NCI-H524 treated with DMSO at 0.1 percent for 48 hours (cell line): ENCODE data around the gene STK32A.

Experiments used
- DNase-seq: peaks from one replicate; lab custom pipeline; 2025; lab: John Stamatoyannopoulos, UW

The STK32A gene

GRCh38 chr5:147418613-147419012 is 183.8 kb downstream of the STK32A start:
- no peak for DNase-seq

- no peak for DNase-seq
Measured at GRCh38 chr5:147426640-147427327, 192.0 kb downstream of the STK32A start.

- no peak for DNase-seq
Measured at GRCh38 chr5:147427521-147428401, 192.9 kb downstream of the STK32A start.

- DNase-seq = peak; percentile 51
Measured at GRCh38 chr5:147430628-147431027, 195.8 kb downstream of the STK32A start.

- no peak for DNase-seq
Measured at GRCh38 chr5:147431586-147431985, 196.8 kb downstream of the STK32A start.

- DNase-seq = no peak
Measured at GRCh38 chr5:147432323-147432722, 197.5 kb downstream of the STK32A start.

GRCh38 chr5:147434049-147434448 is 199.2 kb downstream of the STK32A start:
- DNase-seq = no peak

GRCh38 chr5:147436596-147436995 is 201.8 kb downstream of the STK32A start:
- no peak for DNase-seq

- no peak for DNase-seq
Measured at GRCh38 chr5:147437161-147437596, 202.4 kb downstream of the STK32A start.
